Activated naive CD4-positive, alpha-beta T cell treated with anti-CD3 and anti-CD28 coated beads, Interleukin-2, amount 50 U/mL, for 24 hours (primary cell): ENCODE data around the gene EPN3.

Source experiments
- H3K27ac Mint-ChIP-seq: one replicate; pipeline ENCODE4 v1.8.0; 2021; ENCODE audit warnings: mild to moderate bottlenecking, mixed read lengths
- H3K27me3 Mint-ChIP-seq: one replicate; pipeline ENCODE4 v1.8.0; 2021; ENCODE audit warnings: mixed read lengths
- H3K36me3 Mint-ChIP-seq: one replicate; pipeline ENCODE4 v1.8.0; 2021; ENCODE audit warnings: mixed read lengths
- H3K4me1 Mint-ChIP-seq: one replicate; pipeline ENCODE4 v1.8.0; 2021; ENCODE audit warnings: mixed read lengths
- H3K4me3 Mint-ChIP-seq: one replicate; pipeline ENCODE4 v1.8.0; 2021; ENCODE audit warnings: mild to moderate bottlenecking, mixed read lengths
- H3K9me3 Mint-ChIP-seq: one replicate; pipeline ENCODE4 v1.8.0; 2021; ENCODE audit warnings: mixed read lengths

The EPN3 gene

GRCh38 chr17:50548831-50549230, 16.3 kb downstream of the EPN3 start:
- peaks cover 16% of the 10 kb centered on the region for H3K4me1 Mint-ChIP-seq
- H3K4me3 Mint-ChIP-seq, result no peak overlapping the region
- H3K27ac Mint-ChIP-seq, result no peak overlapping the region
- H3K9me3 Mint-ChIP-seq, result no peaks in the 10 kb centered on the region
- peaks cover 3% of the 10 kb centered on the region for H3K27me3 Mint-ChIP-seq
- no peaks in the 10 kb centered on the region for H3K36me3 Mint-ChIP-seq

GRCh38 chr17:50549256-50549941, 16.9 kb downstream of the EPN3 start:
- H3K27me3 Mint-ChIP-seq, result no peaks in the 10 kb centered on the region
- H3K4me3 Mint-ChIP-seq, result no peak overlapping the region
- no peaks in the 10 kb centered on the region for H3K9me3 Mint-ChIP-seq
- H3K27ac Mint-ChIP-seq, result no peak overlapping the region
- peaks cover 12% of the 10 kb centered on the region for H3K4me1 Mint-ChIP-seq
- no peaks in the 10 kb centered on the region for H3K36me3 Mint-ChIP-seq

- Mint-ChIP-seq H3K4me1 (peaks cover 9% of the 10 kb centered on the region), H3K27ac (no peak overlapping the region), H3K9me3 (no peaks in the 10 kb centered on the region), H3K36me3 (no peaks in the 10 kb centered on the region), H3K27me3 (no peaks in the 10 kb centered on the region), H3K4me3 (no peak overlapping the region)
Observed at GRCh38 chr17:50549969-50550368, 17.4 kb downstream of the EPN3 start.

GRCh38 chr17:50550661-50551432, 18.3 kb downstream of the EPN3 start:
- Mint-ChIP-seq H3K4me3 (no peak overlapping the region), H3K4me1 (peaks cover 9% of the 10 kb centered on the region), H3K36me3 (peaks cover 2% of the 10 kb centered on the region)

GRCh38 chr17:50551433-50551815, 18.9 kb downstream of the EPN3 start:
- Mint-ChIP-seq H3K27me3 (no peaks in the 10 kb centered on the region), H3K36me3 (peaks cover 2% of the 10 kb centered on the region), H3K9me3 (no peaks in the 10 kb centered on the region), H3K4me3 (no peak overlapping the region), H3K27ac (no peak overlapping the region), H3K4me1 (peaks cover 6% of the 10 kb centered on the region)

More at GRCh38 chr17:50550661-50551432, 18.3 kb downstream of the EPN3 start:
- no peaks in the 10 kb centered on the region for H3K9me3 Mint-ChIP-seq
- H3K27me3 Mint-ChIP-seq, result no peaks in the 10 kb centered on the region
- H3K27ac Mint-ChIP-seq, result no peak overlapping the region

GRCh38 chr17:50551884-50552283, 19.3 kb downstream of the EPN3 start:
- Mint-ChIP-seq H3K4me3 (no peak overlapping the region), H3K4me1 (peaks cover 1% of the 10 kb centered on the region), H3K9me3 (no peaks in the 10 kb centered on the region), H3K27me3 (no peaks in the 10 kb centered on the region), H3K36me3 (peaks cover 2% of the 10 kb centered on the region), H3K27ac (no peak overlapping the region)

- Mint-ChIP-seq H3K27ac (no peak overlapping the region), H3K4me3 (no peak overlapping the region), H3K9me3 (no peaks in the 10 kb centered on the region), H3K4me1 (peaks cover 7% of the 10 kb centered on the region), H3K27me3 (peaks cover 7% of the 10 kb centered on the region), H3K36me3 (peaks cover 2% of the 10 kb centered on the region)
Observed at GRCh38 chr17:50554201-50554600, 21.7 kb downstream of the EPN3 start.

- H3K36me3 Mint-ChIP-seq, result peaks cover 2% of the 10 kb centered on the region
- H3K9me3 Mint-ChIP-seq, result no peaks in the 10 kb centered on the region
- H3K27ac Mint-ChIP-seq, result no peak overlapping the region
- H3K4me3 Mint-ChIP-seq, result no peak overlapping the region
- peaks cover 12% of the 10 kb centered on the region for H3K4me1 Mint-ChIP-seq
- peaks cover 9% of the 10 kb centered on the region for H3K27me3 Mint-ChIP-seq
Observed at GRCh38 chr17:50556803-50557202, 24.3 kb downstream of the EPN3 start.

- no peak overlapping the region for H3K4me3 Mint-ChIP-seq
Observed at GRCh38 chr17:50557630-50558029, 25.1 kb downstream of the EPN3 start.

GRCh38 chr17:50558091-50558490, 25.6 kb downstream of the EPN3 start:
- Mint-ChIP-seq H3K27me3 (peaks cover 15% of the 10 kb centered on the region), H3K36me3 (peaks cover 2% of the 10 kb centered on the region), H3K27ac (no peak overlapping the region), H3K4me1 (peaks cover 18% of the 10 kb centered on the region), H3K9me3 (no peaks in the 10 kb centered on the region), H3K4me3 (peak overlapping the region; percentile 44)

More at GRCh38 chr17:50557630-50558029, 25.1 kb downstream of the EPN3 start:
- no peaks in the 10 kb centered on the region for H3K9me3 Mint-ChIP-seq
- H3K27ac Mint-ChIP-seq, result no peak overlapping the region
- peaks cover 2% of the 10 kb centered on the region for H3K36me3 Mint-ChIP-seq
- H3K4me1 Mint-ChIP-seq, result peaks cover 18% of the 10 kb centered on the region
- peaks cover 14% of the 10 kb centered on the region for H3K27me3 Mint-ChIP-seq

- Mint-ChIP-seq H3K36me3 (peaks cover 2% of the 10 kb centered on the region), H3K4me1 (peaks cover 18% of the 10 kb centered on the region), H3K9me3 (no peaks in the 10 kb centered on the region), H3K4me3 (peak overlapping the region; percentile 85), H3K27me3 (peaks cover 19% of the 10 kb centered on the region), H3K27ac (no peak overlapping the region)
Observed at GRCh38 chr17:50558581-50558940, 26.0 kb downstream of the EPN3 start.

- peaks cover 18% of the 10 kb centered on the region for H3K4me1 Mint-ChIP-seq
- H3K4me3 Mint-ChIP-seq, result peak overlapping the region; percentile 85
- peaks cover 2% of the 10 kb centered on the region for H3K36me3 Mint-ChIP-seq
- no peaks in the 10 kb centered on the region for H3K9me3 Mint-ChIP-seq
- peaks cover 20% of the 10 kb centered on the region for H3K27me3 Mint-ChIP-seq
- H3K27ac Mint-ChIP-seq, result no peak overlapping the region
Observed at GRCh38 chr17:50558941-50559614, 26.5 kb downstream of the EPN3 start.

- Mint-ChIP-seq H3K4me3 (peak overlapping the region; percentile 85), H3K27ac (no peak overlapping the region), H3K36me3 (peaks cover 2% of the 10 kb centered on the region), H3K9me3 (no peaks in the 10 kb centered on the region), H3K4me1 (peaks cover 18% of the 10 kb centered on the region), H3K27me3 (peaks cover 20% of the 10 kb centered on the region)
Observed at GRCh38 chr17:50559674-50560184, 27.2 kb downstream of the EPN3 start.

- Mint-ChIP-seq H3K4me1 (peaks cover 23% of the 10 kb centered on the region), H3K27ac (no peak within 1 kb of the TSS), H3K9me3 (no peaks in the 10 kb centered on the region), H3K27me3 (peaks cover 24% of the 10 kb centered on the region), H3K36me3 (peaks cover 1% of the 10 kb centered on the region), H3K4me3 (peak within 1 kb of the TSS; percentile 85)
Observed at GRCh38 chr17:50560185-50560824, 27.8 kb downstream of the EPN3 start, which contains the start of gene CACNA1G. CACNA1G (plus strand) TSS chr17:50560715; CDS start chr17:50561460, 745 bp downstream.
